IMR-90 (cell line): ENCODE measurements around the gene TRIP4. TPM values are rescaled to one million over a fixed set of nuclear protein-coding genes. Genes with fewer than 3 reads are reported as not detected.

Experiments
- ATAC-seq: fragments of 200-7000 bp; cut with Tn5 transposase; 2 replicates; pipeline ENCODE4 v1.9.1; 2020; ENCODE audit warnings: low read depth, mild to moderate bottlenecking, moderate library complexity
- BruUV-seq: library from RNA; stranded (reverse); fragments of 400-500 nt; replicated peaks from 2 replicates; lab custom pipeline; 2021; lab: Mats Ljungman, UMichigan
- CTCF ChIA-PET: fragments of 300-600 bp; formaldehyde crosslinking; extraction: SDS; loops from one replicate; lab custom pipeline; 2021; ENCODE audit warnings: antibody characterized with exemption; lab: Yijun Ruan, JAX
- POLR2A ChIA-PET: fragments of 300-600 bp; sonication (Branson Sonifier 250); formaldehyde crosslinking; loops from one replicate; lab custom pipeline; 2022; ENCODE audit warnings: antibody characterized with exemption; ENCODE audit not compliant: unreplicated experiment; lab: Charles Lee
- DNase-seq: peaks from one replicate; pipeline ENCODE4 v3.0.0; 2013
- H2AFZ ChIP-seq: replicated peaks from 2 replicates; pipeline ENCODE3; 2013; ENCODE audit warnings: low read length, mild to moderate bottlenecking; ENCODE audit not compliant: poor library complexity
- H2AK5ac ChIP-seq: 2 replicates; pipeline ENCODE4 v1.6.1; 2013; ENCODE audit warnings: low read depth, low read length, inconsistent platforms
- H2AK9ac ChIP-seq: replicated peaks from 2 replicates; pipeline ENCODE3; 2013; ENCODE audit warnings: mild to moderate bottlenecking, low read depth, low read length, moderate library complexity; ENCODE audit not compliant: poor library complexity
- H2BK120ac ChIP-seq: 2 replicates; pipeline ENCODE4 v1.6.1; 2013; ENCODE audit warnings: low read depth, low read length, inconsistent platforms
- H2BK15ac ChIP-seq: 3 replicates; pipeline ENCODE4 v1.6.1; 2013; ENCODE audit warnings: low read depth, low read length, inconsistent platforms
- H2BK20ac ChIP-seq: 2 replicates; pipeline ENCODE4 v1.6.1; 2013; ENCODE audit warnings: low read depth, mild to moderate bottlenecking, inconsistent platforms, low read length, moderate library complexity
- H2BK5ac ChIP-seq: 2 replicates; pipeline ENCODE4 v1.6.1; 2013; ENCODE audit warnings: mild to moderate bottlenecking, low read depth, low read length, inconsistent platforms; ENCODE audit not compliant: poor library complexity, severe bottlenecking
- H3K14ac ChIP-seq: replicated peaks from 2 replicates; pipeline ENCODE4 v1.6.1; 2013; ENCODE audit warnings: low read depth, low read length, inconsistent platforms
- H3K18ac ChIP-seq: 2 replicates; pipeline ENCODE4 v1.6.1; 2013; ENCODE audit warnings: low read depth, low read length, control low read depth
- H3K23ac ChIP-seq: 2 replicates; pipeline ENCODE4 v1.6.1; 2013; ENCODE audit warnings: low read depth, low read length, inconsistent platforms
- H3K27ac ChIP-seq: 2 replicates; pipeline ENCODE4 v1.5.1; 2013; ENCODE audit warnings: mild to moderate bottlenecking, control low read depth, low read length; ENCODE audit not compliant: insufficient read depth
- H3K27me3 ChIP-seq: 2 replicates; pipeline ENCODE4 v1.6.1; 2013; ENCODE audit warnings: low read length; ENCODE audit not compliant: control insufficient read depth, insufficient read depth
- H3K36me3 ChIP-seq: 2 replicates; pipeline ENCODE4 v1.6.1; 2013; ENCODE audit warnings: low read length, mixed read lengths; ENCODE audit not compliant: control insufficient read depth, insufficient read depth
- H3K4ac ChIP-seq: 2 replicates; pipeline ENCODE4 v1.6.1; 2013; ENCODE audit warnings: low read depth, low read length, inconsistent platforms
- H3K4me1 ChIP-seq: 2 replicates; pipeline ENCODE4 v1.6.1; 2013; ENCODE audit warnings: low read length, mixed read lengths; ENCODE audit not compliant: control insufficient read depth, insufficient read depth
- H3K4me2 ChIP-seq: 2 replicates; pipeline ENCODE4 v1.6.1; 2013; ENCODE audit warnings: low read depth, mild to moderate bottlenecking, control low read depth, low read length, moderate library complexity
- H3K4me3 ChIP-seq: 2 replicates; pipeline ENCODE4 v1.5.1; 2013; ENCODE audit warnings: low read depth, mild to moderate bottlenecking, control low read depth, low read length, moderate library complexity; ENCODE audit not compliant: insufficient read depth
- H3K56ac ChIP-seq: 2 replicates; pipeline ENCODE4 v1.6.1; 2013; ENCODE audit warnings: low read length, inconsistent platforms; ENCODE audit not compliant: insufficient read depth; ENCODE audit errors: extremely low read depth
- H3K79me1 ChIP-seq, 2 experiments: 2 replicates each; pipeline ENCODE4 v1.6.1; 2013; ENCODE audit warnings: low read length in 2 of 2, inconsistent platforms in 1 of 2, low read depth in 1 of 2
- H3K9ac ChIP-seq: 2 replicates; pipeline ENCODE4 v1.6.1; 2013; ENCODE audit warnings: low read depth, low read length, control low read depth
- H3K9me1 ChIP-seq: 2 replicates; pipeline ENCODE4 v1.6.1; 2013; ENCODE audit warnings: low read length, inconsistent platforms; ENCODE audit not compliant: insufficient read depth
- H3K9me3 ChIP-seq: 2 replicates; pipeline ENCODE4 v1.6.1; 2013; ENCODE audit warnings: low read length; ENCODE audit not compliant: control insufficient read depth, insufficient read depth
- H4K20me1 ChIP-seq: 2 replicates; pipeline ENCODE4 v1.6.1; 2013; ENCODE audit warnings: low read length, inconsistent platforms; ENCODE audit not compliant: insufficient read depth
- H4K5ac ChIP-seq: 2 replicates; pipeline ENCODE4 v1.6.1; 2013; ENCODE audit warnings: mild to moderate bottlenecking, low read depth, low read length, control low read depth
- H4K8ac ChIP-seq, 2 experiments: 2 replicates each; pipeline ENCODE4 v1.6.1; 2013; ENCODE audit warnings: low read depth in 2 of 2, low read length in 2 of 2, control low read depth in 1 of 2, inconsistent platforms in 1 of 2
- H4K91ac ChIP-seq: 2 replicates; pipeline ENCODE4 v1.6.1; 2013; ENCODE audit warnings: low read depth, low read length, inconsistent platforms; ENCODE audit not compliant: insufficient read depth
- RFX5 ChIP-seq: IDR thresholded peaks from 2 replicates; pipeline ENCODE4 v1.8.0; 2012; ENCODE audit warnings: low read depth, mild to moderate bottlenecking, low read length, moderate library complexity
- SMC3 ChIP-seq: fragments of 150-350 bp; IDR thresholded peaks from 2 replicates; pipeline ENCODE4 v1.6.1; 2016; ENCODE audit warnings: low read depth, mild to moderate bottlenecking, antibody characterized with exemption, low read length, moderate library complexity
- WGBS, 2 experiments: methylation state at CpG; one replicate each; pipeline versions ENCODE4 v1.1.5 to v1.1.7; 2013; ENCODE audit warnings: missing lambda C conversion rate in 2 of 2; ENCODE audit not compliant: insufficient read length in 1 of 2; ENCODE audit errors: extremely low coverage in 2 of 2; 5-methylcytosine and 5-hydroxymethylcytosine counted together
- dilution Hi-C: fragments of 300-500 bp; cut with HindIII; formaldehyde crosslinking; loops from one replicate; pipeline ENCODE4 v1.14.3; 2018; ENCODE audit warnings: low sequenced_read_pairs; ENCODE audit not compliant: unreplicated experiment
- in situ Hi-C: fragments of 300-500 bp; cut with MboI; formaldehyde crosslinking; loops from 3 replicates; pipeline ENCODE4 v1.14.3; 2019; ENCODE audit warnings: low sequenced_read_pairs, inconsistent platforms, mixed read lengths
- intact Hi-C: fragments of 100-400 bp; cut with micrococcal nuclease; formaldehyde crosslinking; loops from 2 replicates; pipeline ENCODE4 v1.10.0; 2022
- polyA plus RNA-seq, 3 experiments: library from polyadenylated mRNA; depleted of rRNA; stranded (reverse); fragments of >200 nt; gene quantifications; 2 replicates each; pipeline ENCODE4 v1.2.3, GENCODE V29; 2012; ENCODE audit warnings: low replicate concordance in 1 of 3
- total RNA-seq: library from RNA; depleted of rRNA; stranded (reverse); fragments of >200 nt; gene quantifications from 2 replicates; pipeline ENCODE4 v1.2.3, GENCODE V29; 2012

Gene TRIP4
- total and polyA plus RNA-seq, 2 of the 4 experiments (the other 2 are of a cell fraction): 13.1 to 19.4 TPM

- ChIA-PET POLR2A (no interaction called here), CTCF (no interaction called here)
- ATAC-seq (no peak), DNase-seq (no peak)
- no TSS peak for BruUV-seq
- Histone ChIP-seq H4K20me1 (no peaks in the 10 kb centered on the region), H2BK120ac (no peak overlapping the region), H2BK20ac (no peak overlapping the region), H2BK5ac (no peak overlapping the region), H2AK5ac (no peak overlapping the region), H3K79me1 (peaks cover 2 to 6% of the 10 kb centered on the region in 2 experiments; a peak in 3 of 4 replicates), H3K9me1 (no peaks in the 10 kb centered on the region; the same call in 1 of the 2 replicates), H3K4me2 (no peak overlapping the region), H3K56ac (no peak overlapping the region), H3K9ac (no peak overlapping the region), H3K36me3 (peaks cover 4% of the 10 kb centered on the region), H3K23ac (no peak overlapping the region), H2AK9ac (no peak overlapping the region), H4K8ac (no peak overlapping the region), H3K27ac (no peak overlapping the region), H3K27me3 (no peaks in the 10 kb centered on the region), H2AFZ (no peak overlapping the region), H4K91ac (no peak overlapping the region), H3K4ac (no peak overlapping the region), H3K14ac (no peak overlapping the region), H4K5ac (no peak overlapping the region), H3K4me3 (no peak overlapping the region), H3K9me3 (no peaks in the 10 kb centered on the region), H2BK15ac (no peak overlapping the region), H3K4me1 (no peaks in the 10 kb centered on the region), H3K18ac (no peak overlapping the region)
- TF ChIP-seq RFX5 (no peak), SMC3 (no peak)
- dilution Hi-C loops: no loop called here
- intact Hi-C loops: no loop called here
- WGBS, 2 experiments: no CpG with 5 or more reads among the region's 1 CpG
- in situ Hi-C loops: no loop called here
Observed at GRCh38 chr15:64437982-64438381, 50.3 kb downstream of the TRIP4 start.
